Spleen (tissue), 7 donors: ENCODE data around the gene CPSF4L.

Source experiments
- CTCF ChIP-seq, 11 experiments: fragments of 200-600 bp in 7 of 11; fragments of 450-650 bp in 4 of 11; sonication (generic) in 4 of 11; IDR thresholded peaks in 8 of 11; conservative IDR thresholded peaks in 3 of 11; 1 replicate in 7 of 11; 2 replicates in 4 of 11; pipeline versions ENCODE4 v1.4.0 to v1.8.0; 2016 to 2021; ENCODE audit warnings: antibody characterized with exemption in 11 of 11, inconsistent platforms in 4 of 11, mild to moderate bottlenecking in 1 of 11
- POLR2A ChIP-seq, 3 donors: fragments of 450-650 bp; IDR thresholded peaks; one replicate each; pipeline ENCODE4 v1.5.1; 2017; ENCODE audit warnings: antibody characterized with exemption in 3 of 3, mild to moderate bottlenecking in 1 of 3
- donor health status: DM: no; HTN: no; CAD: no; lungs with moderate emphysema.
- donor health status: DM: no; HTN: no; CAD: no.
- donor health status: DM: no; HTN: no; CAD: no.

- TF ChIP-seq CTCF (IDR thresholded peaks at IDR 0.05 in 8 of 11, conservative IDR thresholded peaks at IDR 0.05 in 3 of 11) (no peak), POLR2A (IDR thresholded peaks at IDR 0.05) (no peak)
Observed at GRCh38 chr17:73292031-73292531, 30.4 kb upstream of the CPSF4L start.
